GM18951 (cell line): ENCODE data around the gene C22orf23.

Experiments used
- POLR2A ChIP-seq: IDR thresholded peaks from 4 replicates; pipeline ENCODE4 v1.6.1; 2011; ENCODE audit warnings: mild to moderate bottlenecking; ENCODE audit not compliant: insufficient read length, insufficient read depth; ENCODE audit errors: extremely low read depth
- in situ Hi-C: fragments of 300-500 bp; cut with MboI; formaldehyde crosslinking; loops from one replicate; pipeline ENCODE4 v1.12.0; 2022; ENCODE audit warnings: low sequenced_read_pairs, mixed read lengths, inconsistent platforms; ENCODE audit not compliant: unreplicated experiment

Gene C22orf23

DNA sequence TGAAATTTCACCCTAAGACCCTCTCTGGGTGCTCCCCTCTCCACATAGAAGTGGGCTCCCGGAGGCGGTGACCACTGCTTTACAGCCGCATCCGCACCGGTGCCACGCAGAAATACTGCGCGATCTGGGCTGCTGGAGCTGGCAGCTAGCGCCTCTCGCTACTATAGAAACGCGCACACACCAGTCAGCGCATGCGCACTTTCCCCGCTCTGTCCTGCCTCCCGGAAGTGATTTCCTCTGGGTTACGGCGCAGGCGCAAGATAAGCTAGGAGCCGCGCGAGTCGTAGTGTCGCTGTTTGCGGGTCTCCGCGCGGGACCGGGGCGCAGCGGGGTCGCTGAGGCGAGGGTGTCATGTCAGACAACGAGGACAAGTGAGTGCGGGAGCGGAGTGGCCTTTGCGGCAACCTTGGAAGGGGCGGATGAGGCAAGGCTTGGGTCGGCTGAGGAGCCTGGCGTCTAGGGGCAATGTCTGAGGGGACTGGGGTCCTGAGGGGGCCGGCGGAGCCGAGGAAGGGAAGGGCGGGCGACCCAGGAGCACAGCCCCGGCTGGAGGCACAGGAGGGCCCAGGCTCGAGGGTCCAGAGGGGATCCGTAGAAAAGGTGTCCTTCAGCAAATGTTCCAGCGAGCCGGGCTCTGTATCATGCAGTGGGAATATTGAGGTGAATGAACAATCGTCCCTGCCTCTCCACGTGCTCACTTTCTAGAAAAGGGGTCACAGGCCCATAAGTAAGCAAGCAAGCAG lies at the start of gene C22orf23, which contains the start of gene POLR2F:
TSS of gene C22orf23 (minus strand) at position 165 of the 743 bp plus-strand sequence. CDS start 452 bp downstream, outside the sequence.
TSS of gene POLR2F (plus strand) at position 263 of the 743 bp plus-strand sequence. CDS start at position 352, 89 bp downstream.
- in situ Hi-C loops: no loop called here

DNA sequence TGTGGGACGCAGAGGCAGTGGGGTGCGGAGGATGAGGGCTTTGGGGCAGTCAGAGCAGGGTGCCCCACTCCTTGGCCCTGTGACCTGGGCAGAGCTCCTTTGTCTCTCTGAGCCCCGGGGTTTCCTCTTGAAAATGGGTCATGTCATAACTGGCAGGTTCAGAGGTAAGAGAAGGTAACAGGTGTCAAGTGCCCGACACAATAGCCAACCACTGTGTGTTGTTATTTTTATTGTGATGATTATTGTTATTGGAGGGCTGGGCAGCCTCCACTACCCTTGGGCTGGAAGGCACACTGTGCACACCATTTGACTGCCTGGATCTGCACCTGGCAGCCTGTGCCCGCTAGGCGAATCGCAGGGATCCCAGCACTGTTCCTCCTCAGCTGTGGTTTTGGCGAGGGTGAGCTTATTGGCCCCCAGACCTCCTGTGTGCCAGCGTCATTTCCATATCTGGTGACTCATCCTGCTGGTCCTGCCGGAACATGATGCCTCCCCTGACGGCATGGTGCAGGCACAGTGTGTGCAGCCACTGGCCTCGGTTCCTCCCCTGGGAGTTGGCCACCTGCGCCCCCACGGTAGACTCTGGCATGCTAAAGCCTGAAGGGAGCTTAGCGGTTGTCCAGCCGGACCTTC lies 46.4 kb upstream of the C22orf23 start:
- in situ Hi-C loops: no loop called here
- TF ChIP-seq POLR2A: no peak

More for the DNA sequence above, at the start of gene C22orf23, which contains the start of gene POLR2F:
- peak; percentile 96 for TF ChIP-seq POLR2A

DNA sequence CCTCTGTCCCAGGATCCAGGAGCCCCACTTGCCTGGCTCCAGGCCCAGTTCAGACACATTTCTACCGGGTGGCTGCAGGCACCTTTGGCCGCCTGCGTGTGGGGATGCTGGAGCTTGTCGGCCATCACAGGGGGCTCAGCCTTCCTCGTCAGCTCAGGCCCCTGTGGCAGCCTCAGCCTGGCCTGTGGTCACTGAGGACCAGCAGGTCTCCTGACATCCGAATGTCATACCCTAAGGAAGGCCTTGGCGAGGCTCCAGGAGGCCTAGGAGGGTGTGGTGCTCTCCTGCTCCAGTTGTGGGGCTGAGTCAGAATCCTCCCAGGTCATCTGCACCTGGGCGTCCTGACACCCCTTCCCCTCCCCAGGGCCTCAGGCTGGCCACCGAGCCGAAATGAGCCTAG lies 45.8 kb upstream of the C22orf23 start:
- in situ Hi-C loops: no loop called here
- no peak for TF ChIP-seq POLR2A

DNA sequence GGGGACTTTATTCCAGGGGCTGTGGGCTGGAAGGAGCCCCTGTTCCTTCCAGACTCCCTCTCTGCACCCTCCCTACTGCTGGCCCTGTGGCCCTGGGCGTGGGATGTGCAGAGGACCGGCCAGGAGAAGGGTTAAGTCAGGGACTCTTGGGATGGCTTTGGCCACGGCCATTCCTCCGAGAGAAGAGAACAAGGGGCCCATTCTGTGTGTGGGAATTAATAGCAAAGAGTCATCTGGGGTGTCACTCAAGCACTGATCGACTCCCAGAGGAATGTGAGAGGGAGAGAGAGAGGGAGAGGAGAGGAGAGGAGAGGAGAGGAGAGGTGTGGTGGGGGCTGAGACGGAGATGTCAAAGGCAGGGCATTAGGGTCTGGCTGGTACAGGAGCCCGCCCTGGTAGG lies 45.1 kb upstream of the C22orf23 start:
- no peak for TF ChIP-seq POLR2A
- in situ Hi-C loops: no loop called here

GRCh38 chr22:37996515-37997246 lies 43.3 kb upstream of the C22orf23 start:
- in situ Hi-C loops: no loop called here
- TF ChIP-seq POLR2A: no peak

- TF ChIP-seq POLR2A: no peak
- in situ Hi-C loops: no loop called here
Observed at GRCh38 chr22:37996079-37996478, 42.7 kb upstream of the C22orf23 start.

- no peak for TF ChIP-seq POLR2A
- in situ Hi-C loops: no loop called here
Observed at GRCh38 chr22:37995460-37995859, 42.1 kb upstream of the C22orf23 start.

DNA sequence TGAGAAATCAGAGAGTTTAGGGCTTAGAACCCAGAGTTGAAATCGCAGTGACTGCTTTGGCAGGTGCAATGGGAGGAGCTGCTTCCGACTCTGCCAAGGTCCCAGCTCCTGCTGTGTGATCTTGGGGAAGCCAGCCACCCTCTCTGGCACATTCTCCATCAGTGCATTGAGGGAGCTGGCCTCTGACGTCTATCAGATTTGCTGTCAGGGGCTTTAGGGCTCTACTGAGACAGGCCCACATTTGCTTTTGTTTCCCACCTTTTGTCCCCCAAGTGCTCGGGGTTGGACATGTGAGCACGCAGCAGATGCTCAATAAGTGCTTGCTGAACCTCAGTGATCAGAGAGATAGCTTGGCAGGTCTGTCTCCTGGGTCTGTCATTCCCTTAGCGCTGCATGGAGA lies 41.6 kb upstream of the C22orf23 start:
- no peak for TF ChIP-seq POLR2A
- in situ Hi-C loops: no loop called here

- TF ChIP-seq POLR2A: no peak
- in situ Hi-C loops: no loop called here
Observed at GRCh38 chr22:37994049-37994448, 40.6 kb upstream of the C22orf23 start.

DNA sequence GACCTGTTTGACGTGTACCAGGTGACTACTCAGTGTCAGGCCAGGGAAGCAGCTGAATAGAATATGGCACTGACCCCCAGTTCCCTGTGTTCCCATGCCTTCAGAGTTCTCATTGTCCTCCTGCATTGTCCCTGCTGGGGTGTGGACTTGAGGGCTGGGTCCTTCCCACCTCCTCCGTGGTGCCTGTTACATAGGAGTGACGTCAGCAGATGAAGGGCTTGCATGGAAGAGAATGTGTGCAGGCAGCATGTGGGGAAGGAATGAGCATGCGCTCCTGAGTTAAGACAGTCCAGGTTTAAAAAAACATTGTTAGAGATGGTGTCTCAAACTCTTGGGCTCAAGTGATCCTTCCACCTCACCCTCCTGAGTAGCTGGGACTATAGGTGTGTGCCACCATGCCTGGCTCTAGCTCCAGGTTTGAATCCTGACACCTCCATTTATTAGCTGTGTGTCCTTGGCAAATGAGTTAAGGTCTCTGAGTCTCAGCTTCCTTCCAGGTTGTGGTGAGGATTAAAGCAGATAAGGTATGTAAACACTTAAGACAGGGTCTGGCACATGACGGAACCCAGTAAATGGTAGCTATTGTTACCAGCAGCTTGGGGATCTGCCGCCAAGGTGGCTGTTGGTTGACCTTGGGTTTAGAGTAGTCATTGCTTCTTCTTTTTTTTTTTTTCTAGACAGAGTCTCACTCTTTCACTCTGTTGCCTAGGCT lies 38.5 kb upstream of the C22orf23 start:
- TF ChIP-seq POLR2A: no peak
- in situ Hi-C loops: no loop called here

DNA sequence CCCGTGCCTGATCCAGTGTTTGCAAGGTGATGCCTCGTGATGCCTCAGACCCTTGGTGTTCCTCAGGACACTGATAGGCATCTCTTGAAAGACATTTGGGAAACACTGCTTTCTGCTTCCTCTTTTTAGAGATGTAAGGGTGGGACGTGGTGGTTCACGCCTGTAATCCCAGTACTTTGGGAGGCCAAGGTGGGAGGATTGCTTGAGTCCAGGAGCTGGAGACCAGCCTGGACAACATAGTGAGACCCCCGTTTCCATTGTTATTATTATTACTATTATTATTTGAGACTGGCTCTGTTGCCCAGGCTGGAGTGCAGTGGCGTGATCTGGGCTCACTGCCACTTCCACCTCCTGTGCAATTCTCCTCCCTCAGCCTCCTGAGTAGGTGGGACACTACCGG lies 37.5 kb upstream of the C22orf23 start:
- in situ Hi-C loops: no loop called here
- no peak for TF ChIP-seq POLR2A

- in situ Hi-C loops: no loop called here
Observed at GRCh38 chr22:37990301-37990700, 36.9 kb upstream of the C22orf23 start.

More at GRCh38 chr22:37990301-37990700, 36.9 kb upstream of the C22orf23 start:
- TF ChIP-seq POLR2A: no peak
